Activated CD4-positive, alpha-beta T cell treated with anti-CD3 and anti-CD28 coated beads, Interleukin-2, amount 50 U/mL, for 4 hours (primary cell): ENCODE data around the gene BORCS5.

Experiments
- DNase-seq, 2 experiments: peaks; one replicate each; pipeline ENCODE4 v3.0.0-alpha.2; 2020

Gene BORCS5

GRCh38 chr12:12436831-12437345 is 80.0 kb downstream of the BORCS5 start:
- no peak for DNase-seq

DNA sequence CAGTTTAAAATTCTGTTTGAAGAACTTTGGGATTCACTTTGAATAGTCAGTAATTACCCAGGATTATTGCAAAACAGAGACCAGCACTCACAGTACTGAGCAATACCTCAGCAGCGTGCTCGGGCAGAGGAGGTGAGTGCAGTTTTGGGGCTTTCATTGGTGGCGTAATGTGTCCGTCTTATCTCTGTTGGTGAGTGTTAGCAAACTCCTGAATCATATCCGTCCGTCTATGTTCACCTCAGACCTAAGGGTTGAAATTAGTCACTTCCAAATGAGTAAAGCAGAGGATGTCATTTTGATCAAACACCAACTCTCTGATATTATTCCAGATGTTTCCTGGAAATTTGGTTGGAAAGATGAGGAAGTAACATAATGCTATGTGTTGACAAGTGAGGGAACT is 82.8 kb downstream of the BORCS5 start:
- peak; percentile 56 to 64 for DNase-seq

GRCh38 chr12:12440784-12441428 is 84.0 kb downstream of the BORCS5 start:
- no peak for DNase-seq

GRCh38 chr12:12441429-12441807 is 84.5 kb downstream of the BORCS5 start:
- DNase-seq = no peak

DNA sequence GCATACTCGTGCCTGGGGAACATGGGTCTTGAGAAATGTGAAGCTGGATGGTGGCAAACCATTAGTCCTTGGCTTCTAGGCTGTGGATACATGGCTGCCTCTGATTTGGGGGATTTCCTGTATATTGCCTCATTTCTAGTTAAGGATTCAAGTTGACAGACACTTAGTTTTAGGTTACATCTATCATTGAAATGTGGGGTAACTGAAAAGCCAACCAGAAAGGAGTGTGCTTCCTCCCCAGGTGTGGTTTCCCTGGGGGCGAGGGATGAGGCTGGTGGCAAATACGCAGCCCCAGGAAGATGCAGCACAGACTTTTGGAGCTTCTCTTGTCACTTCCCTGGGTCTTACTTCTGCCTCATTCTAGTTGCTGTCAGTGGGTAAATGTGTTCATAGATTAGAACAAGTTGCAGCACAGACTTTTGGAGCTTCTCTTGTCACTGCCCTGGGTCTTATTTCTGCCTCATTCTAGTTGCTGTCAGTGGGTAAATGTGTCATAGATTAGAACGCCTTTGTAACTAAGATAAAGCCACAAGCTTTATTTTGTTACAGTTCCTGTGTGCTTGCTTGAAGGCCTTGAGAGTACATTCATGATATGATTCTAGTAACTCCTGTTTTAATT is 85.1 kb downstream of the BORCS5 start:
- DNase-seq = peak in 1 of 2 experiments; percentile 13

DNA sequence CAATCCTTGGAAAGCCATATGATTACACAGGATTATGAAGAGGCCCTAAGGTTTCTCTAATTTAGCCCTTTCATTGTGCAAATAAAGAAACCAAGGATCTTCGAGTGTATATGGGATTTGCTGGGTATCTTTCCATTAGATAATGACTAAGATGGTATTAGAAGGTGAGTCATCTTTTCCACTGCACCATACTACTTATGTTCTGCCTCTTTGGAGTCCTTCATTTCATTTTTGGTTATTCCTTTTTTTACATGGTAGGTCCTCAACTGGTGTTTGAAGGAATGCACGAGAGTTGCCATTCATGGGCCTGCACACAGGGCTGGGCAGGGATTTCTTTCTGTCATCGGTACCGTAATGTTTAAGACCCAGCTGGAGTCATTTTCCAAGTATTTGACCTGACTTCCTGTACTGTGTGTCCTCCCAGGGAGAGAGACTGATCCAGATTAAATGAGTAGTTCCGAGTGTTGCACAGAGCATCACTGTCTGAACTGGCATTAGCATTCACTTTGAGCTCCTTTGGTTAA is 85.7 kb downstream of the BORCS5 start:
- no peak for DNase-seq

DNA sequence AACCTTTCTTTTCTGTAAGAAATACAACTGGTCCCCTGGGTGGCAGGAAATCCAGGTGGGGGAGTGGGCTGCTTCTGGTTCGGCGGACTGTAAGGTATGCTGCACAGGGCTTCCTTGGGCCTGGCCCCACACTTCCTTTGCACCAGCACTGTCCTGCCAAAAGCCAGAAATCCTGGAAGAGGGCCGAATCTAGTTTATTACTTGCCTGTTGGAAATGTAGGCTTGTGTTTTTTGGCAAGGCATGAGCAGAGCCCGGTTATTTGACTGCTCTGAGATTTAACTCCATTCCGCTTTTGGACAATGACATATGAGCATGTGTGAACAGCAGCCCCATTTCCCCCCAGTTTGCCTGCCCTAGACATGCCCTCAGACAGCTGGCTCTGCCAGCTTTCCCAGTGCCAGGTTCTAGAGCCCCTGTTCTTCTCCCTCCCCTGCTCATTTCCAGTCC is 86.6 kb downstream of the BORCS5 start:
- DNase-seq = no peak

- DNase-seq = peak in 1 of 2 experiments; percentile 18
Measured at GRCh38 chr12:12445165-12445881, 88.4 kb downstream of the BORCS5 start.

- no peak for DNase-seq
Measured at GRCh38 chr12:12445882-12446181, 89.0 kb downstream of the BORCS5 start.

DNA sequence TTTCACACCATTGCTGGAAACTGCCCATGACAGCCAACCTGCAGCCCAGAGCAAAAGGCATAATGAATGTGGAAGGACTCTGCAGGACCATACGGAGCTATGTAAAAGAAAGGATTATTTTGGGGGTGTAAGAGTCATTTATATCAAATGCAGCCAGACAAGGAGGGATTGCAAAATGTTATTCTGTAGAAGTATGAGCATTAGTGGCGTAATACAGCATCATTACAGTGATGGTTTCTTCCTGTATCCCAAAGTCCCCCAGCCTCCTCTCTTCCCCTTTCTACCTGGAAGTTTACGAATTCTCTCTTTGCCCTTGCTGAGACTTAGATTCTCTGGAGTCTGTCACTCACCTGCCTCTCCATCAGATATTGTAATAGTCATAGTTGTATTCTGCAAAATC is 89.9 kb downstream of the BORCS5 start:
- no peak for DNase-seq

DNA sequence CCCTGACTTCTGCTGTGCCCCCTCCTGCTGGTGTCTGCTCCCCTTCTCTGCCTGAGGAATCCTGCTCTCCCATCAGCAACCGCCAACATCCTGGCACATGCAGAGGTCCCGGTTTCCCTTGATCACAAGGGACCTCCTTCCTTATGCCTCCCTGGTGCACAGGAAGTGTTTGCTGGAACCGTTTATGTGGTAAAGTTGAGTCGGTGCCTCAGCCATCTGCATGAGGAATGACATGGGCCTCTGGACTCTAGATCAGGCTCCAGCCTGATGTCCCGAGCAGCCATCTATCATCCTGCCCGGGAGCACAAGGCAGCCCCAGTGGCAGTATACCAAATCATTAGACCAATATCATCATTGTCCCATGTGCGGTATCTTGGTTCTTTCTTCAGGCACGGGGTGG is 90.4 kb downstream of the BORCS5 start:
- DNase-seq = no peak

DNA sequence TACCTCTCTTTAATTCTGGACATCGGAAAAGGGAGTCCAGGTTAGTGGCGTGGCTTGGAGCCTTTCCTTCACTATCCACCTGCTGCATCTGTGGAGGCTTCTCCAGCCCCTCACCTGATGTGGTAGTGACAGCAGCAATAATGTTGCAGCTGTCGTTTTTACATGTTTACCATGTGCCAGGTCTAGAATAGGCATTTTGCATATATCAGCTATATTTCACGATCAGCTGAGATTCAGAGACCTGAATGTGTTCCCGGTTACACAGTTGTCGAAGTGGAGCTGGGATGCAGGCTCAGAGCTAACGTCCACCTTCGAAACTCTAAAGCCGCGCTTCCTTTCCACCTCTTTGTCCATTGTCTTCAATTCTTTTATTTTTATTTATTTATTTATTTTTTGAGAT is 91.0 kb downstream of the BORCS5 start:
- no peak for DNase-seq

DNA sequence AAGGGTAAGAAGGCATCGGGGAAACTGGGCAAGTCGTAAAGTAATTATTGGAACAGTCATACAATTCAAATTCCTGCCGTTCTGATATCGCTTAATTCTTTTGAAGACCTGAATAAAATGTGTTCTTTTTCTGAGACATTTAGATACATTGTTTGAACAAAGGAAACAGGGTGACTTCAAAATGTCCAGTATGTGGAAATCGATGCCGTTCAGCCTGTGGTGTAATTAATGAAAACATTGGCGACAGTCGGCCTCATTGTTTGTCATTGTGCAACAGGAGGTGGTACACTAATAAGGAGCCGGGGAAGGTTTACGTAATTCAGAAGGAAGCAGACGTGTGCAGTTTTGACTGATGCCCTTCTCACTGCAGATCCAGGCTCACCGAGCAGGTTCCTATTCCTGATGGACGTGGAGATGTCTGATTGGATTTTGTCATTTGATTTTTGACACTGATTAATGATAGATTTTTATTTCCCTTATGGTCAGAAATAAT is 92.7 kb downstream of the BORCS5 start:
- DNase-seq = no peak

- no peak for DNase-seq
Measured at GRCh38 chr12:12450043-12450471, 93.2 kb downstream of the BORCS5 start.

- DNase-seq = no peak
Measured at GRCh38 chr12:12451098-12451497, 94.2 kb downstream of the BORCS5 start.

DNA sequence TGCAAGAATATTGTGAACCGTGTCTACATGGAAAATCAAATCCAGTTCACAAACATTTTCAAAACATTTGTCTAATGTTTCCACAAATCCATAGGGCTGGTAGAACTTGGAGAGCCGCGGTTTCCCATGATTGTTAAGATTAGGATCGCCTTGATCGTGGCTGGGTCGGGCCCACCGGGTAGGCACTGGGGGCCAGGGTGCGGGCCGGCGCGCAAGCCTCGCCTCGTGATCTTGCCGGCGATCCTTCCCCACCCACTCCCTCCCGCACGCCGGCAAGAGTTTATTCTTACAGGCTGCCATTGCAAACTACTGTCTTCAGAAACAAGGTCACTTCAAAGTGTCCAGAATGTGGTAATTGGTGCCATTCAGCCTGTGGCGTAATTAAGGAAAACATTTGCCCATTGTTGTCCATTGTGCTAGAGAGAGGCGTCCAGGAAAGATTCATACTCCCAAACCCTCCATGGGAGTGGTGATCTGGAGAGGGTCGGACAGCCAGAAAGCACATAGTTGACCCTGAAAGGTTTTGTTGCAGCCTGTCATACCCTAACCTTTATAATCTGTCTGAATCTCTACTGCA is 95.5 kb downstream of the BORCS5 start:
- DNase-seq = no peak

DNA sequence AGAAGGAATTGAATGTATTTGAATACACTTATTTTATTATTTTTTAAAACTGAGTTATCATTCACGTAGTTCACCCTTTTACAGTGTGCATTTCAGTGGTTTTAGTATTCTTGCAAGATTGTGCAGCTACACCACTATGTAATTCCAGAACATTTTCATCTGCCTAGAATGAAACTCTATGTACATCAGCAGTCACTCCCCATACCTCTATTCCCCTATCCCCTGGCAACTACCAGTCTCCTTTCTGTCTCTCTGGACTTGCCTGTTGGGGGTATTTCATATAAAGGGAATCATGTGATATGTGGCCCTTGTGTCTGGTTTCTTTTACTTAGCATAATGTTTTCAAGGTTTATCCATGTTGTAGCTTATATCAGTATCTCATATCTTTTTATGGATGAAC is 96.8 kb downstream of the BORCS5 start:
- DNase-seq = no peak

- no peak for DNase-seq
Measured at GRCh38 chr12:12454315-12454714, 97.4 kb downstream of the BORCS5 start.

- no peak for DNase-seq
Measured at GRCh38 chr12:12456637-12457036, 99.8 kb downstream of the BORCS5 start.

- no peak for DNase-seq
Measured at GRCh38 chr12:12460935-12461922, 104.4 kb downstream of the BORCS5 start.

DNA sequence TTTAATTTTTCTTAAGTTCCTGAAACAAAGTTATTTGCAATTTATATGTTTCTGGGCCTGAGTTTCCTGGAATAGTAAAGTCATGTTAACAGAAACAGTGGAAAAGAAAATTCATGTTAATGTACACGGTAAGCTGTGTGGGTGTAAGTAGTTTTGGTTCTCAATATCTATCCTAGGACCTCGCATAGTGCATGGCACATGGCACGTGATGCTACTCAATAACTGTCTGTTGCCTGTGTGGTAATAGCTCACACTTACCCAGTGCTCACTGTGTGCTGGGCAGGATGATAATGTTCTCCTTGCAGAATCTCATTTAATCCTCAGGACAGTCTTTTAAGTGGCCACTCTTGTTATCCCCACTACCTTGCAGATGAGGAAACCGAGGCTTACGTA is 105.0 kb downstream of the BORCS5 start:
- peak in 1 of 2 experiments; percentile 37 for DNase-seq

DNA sequence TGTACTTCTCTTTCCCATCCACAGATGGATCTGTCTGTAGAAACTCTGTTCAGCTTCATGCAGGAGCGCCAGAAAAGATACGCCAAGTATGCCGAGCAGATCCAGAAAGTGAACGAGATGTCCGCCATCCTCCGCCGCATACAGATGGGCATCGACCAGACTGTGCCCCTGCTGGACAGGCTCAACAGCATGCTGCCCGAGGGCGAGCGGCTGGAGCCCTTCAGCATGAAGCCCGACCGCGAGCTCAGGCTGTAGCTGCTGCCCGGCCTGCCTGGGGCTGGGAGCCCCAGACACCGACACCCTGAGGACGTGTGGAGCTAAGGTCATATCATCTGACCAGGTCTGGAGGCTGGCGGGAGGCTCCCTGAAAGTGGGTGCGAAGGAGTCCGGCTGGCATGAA is 108.6 kb downstream of the BORCS5 start:
- DNase-seq = no peak
